Heart left ventricle (tissue), 13 donors: ENCODE results near the gene INO80.

Experiments used
- CTCF ChIP-seq, 12 donors: fragments of 200-600 bp; sonication (generic) in 4 of 12; IDR thresholded peaks; one replicate each; pipeline versions ENCODE4 v1.5.0 to v1.8.0; 2018 to 2022; ENCODE audit warnings: antibody characterized with exemption in 12 of 12, mild to moderate bottlenecking in 5 of 12
- POLR2A ChIP-seq, 2 donors: fragments of 450-650 bp; IDR thresholded peaks; one replicate each; pipeline ENCODE4 v1.6.1; 2017; ENCODE audit warnings: antibody characterized with exemption in 2 of 2, mild to moderate bottlenecking in 2 of 2, moderate library complexity in 2 of 2
- donor health status: ischemic (EF 13 %, LVEDD 7.1; RV severe dilation, severe dysfunction).
- donor health status: DM: no; HTN: yes; CAD: no.
- donor health status: DM: no; HTN: no; CAD: no.
- donor health status: ischemic (EF 25% LVEDD 6.9; RV normal size, moderate dysfunction).
- donor health status: ischemic (EF 25% LVEDD 5.7; RV mildly dilated, moderate dysfunction).
- donor health status: ischemic (EF 35%, LVEDD 5.7; RV mildly dilated, moderate dysfunction).
- donor health status: nonischemic (EF 11% LVEDD 7.7; RV severe dilation, severe dysfunction).
- donor health status: DM: yes; HTN: yes; CAD: no.
- donor health status: PGD.
- donor health status: ischemic (EF 29% LVEDD 5.4; RV normal size, mild dysfunction).
- donor health status: nonischemic (EF 23%, LVEDD 6.1; RV moderate dilation, normal function).

GRCh38 chr15:41061667-41062066 lies 54.4 kb downstream of the INO80 start:
- TF ChIP-seq POLR2A (IDR thresholded peaks at IDR 0.05) = no peak
- TF ChIP-seq CTCF (IDR thresholded peaks at IDR 0.05) = no peak
